Measurements from ENCODE around the gene PLPP6. TPM values are rescaled to one million over a fixed set of nuclear protein-coding genes. Genes with fewer than 3 reads are reported as not detected.

Gene PLPP6
- total and polyA plus RNA-seq, 2 of the 13 experiments (the other 11 are each of a cell fraction or from before 2014, with no cell fraction given): 12.1 to 15.5 TPM

DNA sequence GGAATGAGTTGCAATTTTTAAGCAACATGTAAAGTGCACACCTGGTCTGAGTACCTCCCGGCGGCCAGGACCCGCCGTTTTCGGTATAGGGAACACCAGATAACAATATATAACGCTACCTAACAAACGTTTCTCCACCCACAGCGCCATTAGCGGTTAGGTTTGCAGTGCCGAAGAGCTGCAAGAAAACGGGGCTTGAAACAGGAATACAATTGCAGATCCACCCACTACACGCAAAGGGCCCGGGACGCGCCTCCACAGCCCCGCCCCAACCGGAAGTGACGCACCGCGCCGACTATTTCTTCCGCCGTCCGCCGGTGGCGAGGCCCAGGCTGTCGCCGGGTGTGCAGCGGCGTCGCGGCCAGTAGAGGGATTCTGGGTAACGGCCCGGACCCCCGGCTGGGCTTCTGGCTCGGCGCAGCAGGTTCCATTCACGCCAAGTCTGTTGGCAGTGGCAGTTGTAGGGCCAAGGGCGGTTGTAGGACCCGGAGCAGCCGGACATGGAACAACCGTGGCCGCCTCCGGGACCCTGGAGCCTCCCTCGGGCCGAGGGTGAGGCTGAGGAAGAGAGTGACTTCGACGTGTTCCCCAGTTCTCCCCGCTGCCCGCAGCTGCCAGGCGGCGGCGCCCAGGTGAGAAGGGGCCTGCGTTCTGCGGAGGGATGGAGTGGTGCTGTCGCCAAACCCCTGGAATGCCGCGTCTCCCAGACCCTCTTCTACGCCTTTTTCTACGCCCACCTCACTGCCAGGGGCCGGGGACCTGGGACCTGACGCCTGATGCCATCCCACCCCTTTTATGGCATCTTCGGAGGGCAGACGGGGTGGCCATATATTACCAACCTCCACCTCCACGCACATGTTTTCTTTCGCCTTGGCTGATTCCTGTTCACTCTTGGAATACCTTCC is 17.4 kb downstream of the PLPP6 start, which contains the start of gene CDC37L1 (continued):
- TF ChIP-seq, protein P1, sequence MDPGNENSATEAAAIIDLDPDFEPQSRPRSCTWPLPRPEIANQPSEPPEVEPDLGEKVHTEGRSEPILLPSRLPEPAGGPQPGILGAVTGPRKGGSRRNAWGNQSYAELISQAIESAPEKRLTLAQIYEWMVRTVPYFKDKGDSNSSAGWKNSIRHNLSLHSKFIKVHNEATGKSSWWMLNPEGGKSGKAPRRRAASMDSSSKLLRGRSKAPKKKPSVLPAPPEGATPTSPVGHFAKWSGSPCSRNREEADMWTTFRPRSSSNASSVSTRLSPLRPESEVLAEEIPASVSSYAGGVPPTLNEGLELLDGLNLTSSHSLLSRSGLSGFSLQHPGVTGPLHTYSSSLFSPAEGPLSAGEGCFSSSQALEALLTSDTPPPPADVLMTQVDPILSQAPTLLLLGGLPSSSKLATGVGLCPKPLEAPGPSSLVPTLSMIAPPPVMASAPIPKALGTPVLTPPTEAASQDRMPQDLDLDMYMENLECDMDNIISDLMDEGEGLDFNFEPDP (CRISPR knock-in tag; conservative IDR thresholded peaks at IDR 0.05): no peak
- TF ChIP-seq ZNF274 (CRISPR knock-in tag; IDR thresholded peaks at IDR 0.05): peak; percentile 93; the same call in 1 of the 2 replicates
- TF ChIP-seq, protein P2, sequence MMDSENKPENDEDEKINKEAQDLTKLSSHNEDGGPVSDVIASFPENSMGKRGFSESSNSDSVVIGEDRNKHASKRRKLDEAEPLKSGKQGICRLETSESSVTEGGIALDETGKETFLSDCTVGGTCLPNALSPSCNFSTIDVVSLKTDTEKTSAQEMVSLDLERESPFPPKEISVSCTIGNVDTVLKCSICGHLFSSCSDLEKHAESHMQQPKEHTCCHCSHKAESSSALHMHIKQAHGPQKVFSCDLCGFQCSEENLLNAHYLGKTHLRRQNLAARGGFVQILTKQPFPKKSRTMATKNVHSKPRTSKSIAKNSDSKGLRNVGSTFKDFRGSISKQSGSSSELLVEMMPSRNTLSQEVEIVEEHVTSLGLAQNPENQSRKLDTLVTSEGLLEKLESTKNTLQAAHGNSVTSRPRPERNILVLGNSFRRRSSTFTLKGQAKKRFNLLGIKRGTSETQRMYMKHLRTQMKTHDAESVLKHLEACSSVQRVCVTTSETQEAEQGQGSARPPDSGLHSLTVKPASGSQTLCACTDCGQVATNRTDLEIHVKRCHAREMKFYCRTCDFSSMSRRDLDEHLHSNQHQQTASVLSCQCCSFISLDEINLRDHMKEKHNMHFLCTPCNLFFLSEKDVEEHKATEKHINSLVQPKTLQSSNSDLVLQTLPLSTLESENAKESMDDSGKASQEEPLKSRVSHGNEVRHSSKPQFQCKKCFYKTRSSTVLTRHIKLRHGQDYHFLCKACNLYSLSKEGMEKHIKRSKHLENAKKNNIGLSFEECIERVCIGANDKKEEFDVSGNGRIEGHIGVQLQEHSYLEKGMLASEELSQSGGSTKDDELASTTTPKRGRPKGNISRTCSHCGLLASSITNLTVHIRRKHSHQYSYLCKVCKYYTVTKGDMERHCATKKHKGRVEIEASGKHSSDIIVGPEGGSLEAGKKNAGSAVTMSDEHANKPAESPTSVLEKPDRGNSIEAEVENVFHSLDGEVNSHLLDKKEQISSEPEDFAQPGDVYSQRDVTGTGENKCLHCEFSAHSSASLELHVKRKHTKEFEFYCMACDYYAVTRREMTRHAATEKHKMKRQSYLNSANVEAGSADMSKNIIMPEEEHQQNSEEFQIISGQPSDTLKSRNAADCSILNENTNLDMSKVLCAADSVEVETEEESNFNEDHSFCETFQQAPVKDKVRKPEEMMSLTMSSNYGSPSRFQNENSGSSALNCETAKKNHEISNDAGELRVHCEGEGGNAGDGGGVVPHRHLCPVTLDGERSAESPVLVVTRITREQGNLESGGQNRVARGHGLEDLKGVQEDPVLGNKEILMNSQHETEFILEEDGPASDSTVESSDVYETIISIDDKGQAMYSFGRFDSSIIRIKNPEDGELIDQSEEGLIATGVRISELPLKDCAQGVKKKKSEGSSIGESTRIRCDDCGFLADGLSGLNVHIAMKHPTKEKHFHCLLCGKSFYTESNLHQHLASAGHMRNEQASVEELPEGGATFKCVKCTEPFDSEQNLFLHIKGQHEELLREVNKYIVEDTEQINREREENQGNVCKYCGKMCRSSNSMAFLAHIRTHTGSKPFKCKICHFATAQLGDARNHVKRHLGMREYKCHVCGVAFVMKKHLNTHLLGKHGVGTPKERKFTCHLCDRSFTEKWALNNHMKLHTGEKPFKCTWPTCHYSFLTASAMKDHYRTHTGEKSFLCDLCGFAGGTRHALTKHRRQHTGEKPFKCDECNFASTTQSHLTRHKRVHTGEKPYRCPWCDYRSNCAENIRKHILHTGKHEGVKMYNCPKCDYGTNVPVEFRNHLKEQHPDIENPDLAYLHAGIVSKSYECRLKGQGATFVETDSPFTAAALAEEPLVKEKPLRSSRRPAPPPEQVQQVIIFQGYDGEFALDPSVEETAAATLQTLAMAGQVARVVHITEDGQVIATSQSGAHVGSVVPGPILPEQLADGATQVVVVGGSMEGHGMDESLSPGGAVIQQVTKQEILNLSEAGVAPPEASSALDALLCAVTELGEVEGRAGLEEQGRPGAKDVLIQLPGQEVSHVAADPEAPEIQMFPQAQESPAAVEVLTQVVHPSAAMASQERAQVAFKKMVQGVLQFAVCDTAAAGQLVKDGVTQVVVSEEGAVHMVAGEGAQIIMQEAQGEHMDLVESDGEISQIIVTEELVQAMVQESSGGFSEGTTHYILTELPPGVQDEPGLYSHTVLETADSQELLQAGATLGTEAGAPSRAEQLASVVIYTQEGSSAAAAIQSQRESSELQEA (CRISPR knock-in tag; IDR thresholded peaks at IDR 0.05; ENCODE audit: not compliant biosample characterization): peak; percentile 76
- TF ChIP-seq HNRNPK (IDR thresholded peaks at IDR 0.05; ENCODE audit: low read depth, low read length, poor library complexity, severe bottlenecking): no peak
- peak; percentile 91 for TF ChIP-seq ZNF619 (CRISPR knock-in tag; IDR thresholded peaks at IDR 0.05)
- no peak; the same call in 1 of the 2 replicates for TF ChIP-seq ZNF446 (CRISPR knock-in tag; IDR thresholded peaks at IDR 0.05)
- TF ChIP-seq NKX3-1 (CRISPR knock-in tag; IDR thresholded peaks at IDR 0.05): peak; percentile 89
- TF ChIP-seq ZNF331 (CRISPR knock-in tag; IDR thresholded peaks at IDR 0.05): peak; percentile 73; the same call in 1 of the 2 replicates
- TF ChIP-seq NR2F2 (IDR thresholded peaks at IDR 0.05; ENCODE audit: borderline replicate concordance, low read depth): no peak
- peak; percentile 87; the same call in 1 of the 2 replicates for TF ChIP-seq ZNF430 (CRISPR knock-in tag; IDR thresholded peaks at IDR 0.05)
- TF ChIP-seq, protein P3, sequence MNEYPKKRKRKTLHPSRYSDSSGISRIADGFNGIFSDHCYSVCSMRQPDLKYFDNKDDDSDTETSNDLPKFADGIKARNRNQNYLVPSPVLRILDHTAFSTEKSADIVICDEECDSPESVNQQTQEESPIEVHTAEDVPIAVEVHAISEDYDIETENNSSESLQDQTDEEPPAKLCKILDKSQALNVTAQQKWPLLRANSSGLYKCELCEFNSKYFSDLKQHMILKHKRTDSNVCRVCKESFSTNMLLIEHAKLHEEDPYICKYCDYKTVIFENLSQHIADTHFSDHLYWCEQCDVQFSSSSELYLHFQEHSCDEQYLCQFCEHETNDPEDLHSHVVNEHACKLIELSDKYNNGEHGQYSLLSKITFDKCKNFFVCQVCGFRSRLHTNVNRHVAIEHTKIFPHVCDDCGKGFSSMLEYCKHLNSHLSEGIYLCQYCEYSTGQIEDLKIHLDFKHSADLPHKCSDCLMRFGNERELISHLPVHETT (CRISPR knock-in tag; conservative IDR thresholded peaks at IDR 0.05): peak; percentile 96
- TF ChIP-seq PRMT3 (CRISPR knock-in tag; IDR thresholded peaks at IDR 0.05; ENCODE audit: borderline replicate concordance, low read depth): no peak
- TF ChIP-seq PHB2 (IDR thresholded peaks at IDR 0.05; ENCODE audit: partially characterized antibody): no peak
- TF ChIP-seq TBX3 (IDR thresholded peaks at IDR 0.05; ENCODE audit: borderline replicate concordance): peak; percentile 21; the same call in 1 of the 2 replicates
- TF ChIP-seq ZNF207 (IDR thresholded peaks at IDR 0.05; ENCODE audit: borderline replicate concordance): no peak
- TF ChIP-seq, protein P4, sequence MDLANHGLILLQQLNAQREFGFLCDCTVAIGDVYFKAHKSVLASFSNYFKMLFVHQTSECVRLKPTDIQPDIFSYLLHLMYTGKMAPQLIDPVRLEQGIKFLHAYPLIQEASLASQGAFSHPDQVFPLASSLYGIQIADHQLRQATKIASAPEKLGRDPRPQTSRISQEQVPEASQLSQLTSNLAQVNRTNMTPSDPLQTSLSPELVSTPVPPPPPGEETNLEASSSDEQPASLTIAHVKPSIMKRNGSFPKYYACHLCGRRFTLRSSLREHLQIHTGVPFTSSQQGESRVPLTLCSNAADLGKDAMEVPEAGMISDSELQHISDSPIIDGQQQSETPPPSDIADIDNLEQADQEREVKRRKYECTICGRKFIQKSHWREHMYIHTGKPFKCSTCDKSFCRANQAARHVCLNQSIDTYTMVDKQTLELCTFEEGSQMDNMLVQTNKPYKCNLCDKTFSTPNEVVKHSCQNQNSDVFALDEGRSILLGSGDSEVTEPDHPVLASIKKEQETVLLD (CRISPR knock-in tag; IDR thresholded peaks at IDR 0.05; ENCODE audit: low read depth): peak; percentile 96

Measured in HepG2 (cell line).